GM10248 (cell line): ENCODE data around the gene DIPK1B.
"Not testable (repeated sequence)": the region's sequence is repeated elsewhere in the genome, so short reads cannot be mapped to it uniquely, and the experiment has no call there.

Source experiments
- CTCF ChIA-PET: fragments of 300-600 bp; sonication (Branson Sonifier 250); formaldehyde crosslinking; extraction: SDS; loops from one replicate; lab custom pipeline; 2021; ENCODE audit warnings: antibody characterized with exemption; lab: Yijun Ruan, JAX
- POLR2A ChIA-PET: fragments of 350-650 bp; sonication (Branson Sonifier 250); formaldehyde crosslinking; extraction: SDS; loops from one replicate; lab custom pipeline; 2020; ENCODE audit warnings: antibody characterized with exemption; lab: Yijun Ruan, JAX
- DNase-seq: peaks from one replicate; pipeline ENCODE4 v3.0.0; 2012; ENCODE audit errors: extremely low spot score
- CTCF ChIP-seq: IDR thresholded peaks from 2 replicates; pipeline ENCODE4 v1.5.1; 2012; ENCODE audit warnings: mild to moderate bottlenecking, low read depth; ENCODE audit errors: extremely low read depth, missing control alignments, control extremely low read depth

Gene DIPK1B

GRCh38 chr9:136761545-136761981 is 49.2 kb downstream of the DIPK1B start:
- CTCF ChIA-PET: interaction anchor here (1.1 to 5.2 kb wide), 6 partner anchors 11 to 273 kb away, joined by 3 to 24 read pairs (median 11); partner anchors contain the start of gene LCN10
- no peak for DNase-seq
- no peak for TF ChIP-seq CTCF
- POLR2A ChIA-PET: no interaction called here

GRCh38 chr9:136762221-136762691 is 49.9 kb downstream of the DIPK1B start:
- DNase-seq: no peak
- CTCF ChIA-PET: interaction anchor here (1.3 to 5.2 kb wide), 4 partner anchors 16 to 272 kb away, joined by 3 to 24 read pairs (median 11); partner anchors contain the start of gene LCN10
- TF ChIP-seq CTCF: no peak
- POLR2A ChIA-PET: no interaction called here

GRCh38 chr9:136762915-136763648 is 50.7 kb downstream of the DIPK1B start:
- TF ChIP-seq CTCF: no peak
- ChIA-PET POLR2A (interaction anchor here (1.0 kb wide), 1 partner anchor 35 kb away, joined by 3 read pairs; no protein-coding TSS in a partner anchor), CTCF (interaction anchor here (1.0 to 1.9 kb wide), 5 partner anchors 15 to 272 kb away, joined by 3 to 6 read pairs (median 3); no protein-coding TSS in a partner anchor)
- DNase-seq: peak; percentile 71

- ChIA-PET CTCF (interaction anchor here (1.0 to 1.5 kb wide), 4 partner anchors 14 to 272 kb away, joined by 3 to 6 read pairs (median 3); no protein-coding TSS in a partner anchor), POLR2A (interaction anchor here (1.0 kb wide), 1 partner anchor 35 kb away, joined by 3 read pairs; no protein-coding TSS in a partner anchor)
- TF ChIP-seq CTCF: no peak
These were observed 51.3 kb downstream of the DIPK1B start for GRCh38 chr9:136763649-136764035.

GRCh38 chr9:136764301-136764891 is 52.0 kb downstream of the DIPK1B start, which contains the start of gene LCN15:
Gene LCN15, minus strand, starts transcription at chr9:136764518. Its CDS starts 30 bp downstream, at chr9:136764488.
- no peak for TF ChIP-seq CTCF
- peak; percentile 8 for DNase-seq
- ChIA-PET POLR2A (no interaction called here), CTCF (interaction anchor here (1.0 to 5.4 kb wide), 5 partner anchors 14 to 271 kb away, joined by 3 to 79 read pairs (median 4); no protein-coding TSS in a partner anchor)

More at GRCh38 chr9:136763649-136764035, 51.3 kb downstream of the DIPK1B start:
- no peak for DNase-seq

GRCh38 chr9:136765041-136765440 is 52.7 kb downstream of the DIPK1B start:
- TF ChIP-seq CTCF: no peak
- CTCF ChIA-PET: interaction anchor here (1.4 to 5.4 kb wide), 2 partner anchors 16 to 36 kb away, joined by 4 to 79 read pairs; no protein-coding TSS in a partner anchor
- POLR2A ChIA-PET: no interaction called here
- DNase-seq: no peak

GRCh38 chr9:136765745-136766409 is 53.5 kb downstream of the DIPK1B start:
- CTCF ChIA-PET: interaction anchor here (0.9 to 5.4 kb wide), 18 partner anchors 8 to 269 kb away, joined by 3 to 79 read pairs (median 4); partner anchors contain the start of genes AGPAT2, AJM1 and LCN8
- POLR2A ChIA-PET: not testable (repeated sequence)
- peak; percentile 58 for DNase-seq
